HG03469 (cell line): ENCODE measurements around the gene CCDC73.
A peak's percentile ranks its signal among the peaks of the same experiment; 100 is the strongest.
"Not testable (repeated sequence)": the region's sequence is repeated elsewhere in the genome, so short reads cannot be mapped to it uniquely, and the experiment has no call there.

Source experiments
- ATAC-seq: cut with Tn5 transposase; IDR thresholded peaks from one replicate; pipeline ENCODE4 v1.9.1; 2021; ENCODE audit warnings: mild to moderate bottlenecking, moderate library complexity, moderate number of reproducible peaks; ENCODE audit not compliant: unreplicated experiment

The CCDC73 gene

DNA sequence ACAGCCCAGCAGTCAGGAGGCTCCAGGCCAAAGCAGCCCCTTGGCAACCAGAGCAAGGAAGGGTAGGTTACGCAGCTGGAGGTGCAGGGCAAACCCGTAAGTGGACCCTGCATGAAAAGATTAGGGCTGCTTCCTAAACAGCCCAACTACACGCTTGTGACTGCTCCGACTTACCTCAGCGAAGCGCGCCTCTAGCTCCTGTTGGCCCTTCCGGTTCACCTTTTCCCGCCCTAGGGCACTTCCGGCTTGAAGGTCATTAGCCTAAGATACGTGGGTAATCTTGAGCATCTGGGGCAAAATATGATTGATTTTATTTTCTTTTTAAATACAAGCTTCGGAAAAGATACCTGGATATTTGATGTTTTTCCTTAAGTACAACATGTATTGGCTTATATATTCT, at the start of gene CCDC73:
CCDC73 (minus strand) TSS at position 224 of the 400 bp plus-strand sequence. CDS start 34,419 bp downstream, outside the sequence.
- no peak for ATAC-seq

DNA sequence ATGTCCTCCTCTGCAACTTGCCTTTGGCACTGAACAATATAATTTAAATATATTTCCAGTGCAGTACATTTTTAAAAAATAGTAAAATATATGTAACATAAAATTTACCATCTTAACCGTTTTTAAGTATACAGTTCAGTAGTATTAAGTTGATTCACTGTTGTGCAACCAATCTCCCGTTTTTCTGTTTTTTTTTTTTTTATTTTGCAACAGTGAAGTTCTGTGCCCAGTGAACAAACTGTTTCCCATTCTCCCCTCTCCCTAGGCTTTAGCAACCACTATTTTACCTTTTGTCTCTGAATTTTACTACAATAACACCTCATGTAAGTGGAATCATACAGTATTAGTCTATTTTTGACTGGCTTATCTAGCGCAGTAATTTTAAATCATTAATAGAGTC, 49.1 kb upstream of the CCDC73 start:
- no peak for ATAC-seq

DNA sequence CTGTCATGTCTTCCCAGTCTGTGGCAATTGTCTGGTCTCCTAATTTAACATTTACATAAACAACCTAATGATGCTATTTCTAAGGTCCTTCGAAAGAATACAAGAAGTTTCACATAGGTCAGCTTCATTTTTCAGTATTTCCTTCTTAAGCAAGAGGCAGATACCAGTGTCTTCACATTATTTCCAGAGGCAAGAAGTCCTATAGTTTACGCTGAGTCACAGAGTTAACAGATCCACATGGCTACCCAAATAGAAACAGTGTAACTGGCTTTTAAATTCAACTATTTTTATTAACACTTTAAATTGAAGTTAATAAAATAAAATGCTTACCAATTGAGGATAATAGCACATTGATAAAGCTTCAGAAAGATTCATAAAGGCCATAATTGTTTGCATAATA, 46.1 kb upstream of the CCDC73 start:
- ATAC-seq, result no peak

DNA sequence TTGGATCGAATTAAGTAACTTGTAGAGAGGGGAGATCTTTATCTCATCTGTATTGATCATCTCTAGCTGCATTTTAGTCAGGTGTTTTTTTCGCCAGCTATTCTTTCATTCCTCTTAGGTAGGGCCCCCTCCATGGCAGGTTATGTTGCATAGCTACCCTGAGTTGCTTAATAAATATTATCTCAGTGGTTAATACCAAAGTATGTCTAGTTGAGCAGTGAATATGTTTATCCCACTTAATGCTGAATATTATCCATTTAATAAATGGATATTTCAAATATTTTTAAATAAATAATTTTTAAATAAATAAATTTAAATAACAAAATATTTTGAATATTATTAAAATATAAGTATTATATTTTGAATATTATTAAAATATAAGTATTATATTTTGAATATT, 44.8 kb upstream of the CCDC73 start:
- ATAC-seq, result no peak

DNA sequence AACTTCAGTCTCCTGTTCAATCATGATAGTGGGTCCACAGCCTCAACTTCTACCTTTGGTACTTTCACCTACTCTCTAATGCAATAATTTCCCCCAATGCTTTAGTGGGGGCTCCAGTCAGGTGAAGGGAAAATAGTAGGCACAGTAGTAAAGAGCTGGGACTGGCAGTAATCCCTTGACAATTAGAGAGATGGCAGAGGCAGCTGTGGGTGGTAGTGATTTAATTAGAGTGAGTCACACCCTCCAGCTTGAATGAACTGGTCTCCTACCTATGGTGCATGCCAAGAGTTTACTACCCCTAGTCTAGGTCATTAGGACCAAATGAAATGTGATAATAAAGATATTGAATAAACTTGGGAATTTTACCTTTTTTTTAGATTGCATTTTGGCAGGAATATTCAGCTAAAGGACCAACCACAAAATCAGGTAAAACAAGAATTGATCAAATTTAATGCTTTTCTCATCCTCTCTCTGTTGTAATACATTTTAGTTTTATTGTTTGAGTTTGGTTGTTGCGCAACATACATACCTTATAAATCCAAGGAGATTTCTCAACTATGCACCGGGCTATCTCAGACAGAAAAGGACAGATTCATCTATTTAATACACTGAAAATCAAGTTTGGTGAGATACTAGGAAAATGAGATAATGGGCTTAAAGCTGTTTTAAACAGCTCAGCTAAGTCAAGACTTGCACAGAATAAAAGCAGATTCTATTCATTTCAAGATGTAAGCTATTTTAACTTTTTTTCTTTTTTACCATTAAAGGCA, 44.2 kb upstream of the CCDC73 start:
- no peak for ATAC-seq

DNA sequence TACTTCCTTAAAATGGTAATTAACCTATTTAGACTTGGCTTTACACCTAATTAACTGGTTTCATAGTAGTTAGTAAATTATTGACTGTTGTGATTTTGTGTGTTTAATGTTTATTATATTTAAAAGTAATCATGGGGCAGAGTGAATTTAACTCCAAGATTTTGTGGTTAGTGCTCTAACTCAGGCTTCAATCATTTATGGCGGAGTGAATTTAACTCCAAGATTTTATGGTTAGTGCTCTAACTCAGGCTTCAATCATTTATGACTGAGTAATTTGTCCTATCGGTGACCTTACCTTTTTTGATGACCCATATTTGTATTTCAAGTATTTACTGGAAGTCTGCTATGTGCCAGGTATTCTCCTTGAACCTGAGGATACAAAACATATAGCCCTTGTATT, 42.5 kb upstream of the CCDC73 start:
- ATAC-seq, result no peak

DNA sequence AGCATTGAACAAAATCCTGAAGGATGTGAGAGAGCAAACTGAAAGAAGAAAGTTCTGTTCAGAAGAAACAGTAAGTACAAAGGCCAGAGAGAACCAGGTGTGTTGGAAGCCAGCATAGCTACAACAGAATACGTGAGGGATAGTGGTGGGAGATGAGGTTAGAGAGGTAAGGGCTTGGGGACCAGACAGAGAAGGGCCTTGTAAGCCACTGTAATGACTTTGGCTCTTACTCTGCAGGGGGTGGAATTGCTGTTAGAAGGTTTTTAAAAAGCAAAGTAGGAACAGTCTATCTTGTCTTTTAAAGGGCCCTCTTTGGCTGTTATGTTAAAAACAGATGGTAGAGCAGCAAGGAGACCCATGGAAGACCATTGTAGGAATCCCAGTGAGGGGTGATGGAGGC, 39.5 kb upstream of the CCDC73 start:
- no peak for ATAC-seq

DNA sequence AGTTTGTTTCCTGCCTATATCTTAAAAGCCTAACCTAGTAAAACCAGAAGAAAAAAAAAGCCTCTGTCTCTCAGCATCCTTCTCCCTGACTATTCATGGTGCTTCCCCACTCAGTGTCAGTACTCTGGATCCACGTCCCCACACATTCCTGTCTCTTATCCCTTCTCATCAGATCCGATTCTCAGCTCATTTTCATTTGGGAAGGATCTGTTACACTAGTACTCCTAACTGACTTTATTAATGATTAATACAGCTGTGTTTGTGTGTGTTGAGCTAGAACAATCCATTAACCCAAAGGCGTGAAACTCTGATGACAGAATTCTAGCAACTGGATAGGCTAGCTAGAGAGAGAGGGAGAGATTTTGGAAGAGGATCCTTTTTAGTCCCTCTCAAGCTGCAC, 36.8 kb upstream of the CCDC73 start:
- ATAC-seq, result no peak

DNA sequence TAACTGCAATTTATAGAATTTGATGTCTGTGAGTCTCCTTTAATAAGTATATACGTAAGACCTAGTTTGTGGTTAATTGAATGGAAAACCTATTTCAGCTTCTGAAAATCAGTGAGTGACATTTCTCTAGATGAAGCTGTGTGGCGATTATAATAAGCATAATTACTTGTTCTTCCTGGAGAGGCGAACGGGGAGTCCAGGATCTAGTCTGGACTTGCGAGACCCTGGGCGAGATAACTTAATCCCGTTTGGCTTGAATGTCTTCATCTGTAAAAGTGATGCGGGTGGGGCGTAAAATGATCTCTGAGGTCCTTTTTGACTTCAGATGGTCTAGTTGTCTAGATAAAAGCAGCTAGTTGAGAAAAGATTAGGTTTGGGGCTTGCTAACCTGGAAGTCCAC, 36.3 kb upstream of the CCDC73 start:
- ATAC-seq, result no peak

DNA sequence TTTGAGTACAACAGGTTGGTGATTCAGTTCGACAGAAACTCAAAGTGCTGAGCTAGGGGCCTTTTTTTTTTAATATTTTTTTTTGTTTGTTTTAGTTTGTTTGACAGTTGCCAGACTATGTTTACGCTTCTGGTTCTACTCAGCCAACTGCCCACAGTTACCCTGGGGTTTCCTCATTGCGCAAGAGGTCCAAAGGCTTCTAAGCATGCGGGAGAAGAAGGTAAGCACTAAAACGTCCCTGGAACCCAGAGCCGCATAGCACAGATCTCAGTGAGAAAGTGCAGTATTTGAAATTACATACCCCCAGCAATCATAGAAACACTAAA, 35.9 kb upstream of the CCDC73 start:
- peak; percentile 8 for ATAC-seq

DNA sequence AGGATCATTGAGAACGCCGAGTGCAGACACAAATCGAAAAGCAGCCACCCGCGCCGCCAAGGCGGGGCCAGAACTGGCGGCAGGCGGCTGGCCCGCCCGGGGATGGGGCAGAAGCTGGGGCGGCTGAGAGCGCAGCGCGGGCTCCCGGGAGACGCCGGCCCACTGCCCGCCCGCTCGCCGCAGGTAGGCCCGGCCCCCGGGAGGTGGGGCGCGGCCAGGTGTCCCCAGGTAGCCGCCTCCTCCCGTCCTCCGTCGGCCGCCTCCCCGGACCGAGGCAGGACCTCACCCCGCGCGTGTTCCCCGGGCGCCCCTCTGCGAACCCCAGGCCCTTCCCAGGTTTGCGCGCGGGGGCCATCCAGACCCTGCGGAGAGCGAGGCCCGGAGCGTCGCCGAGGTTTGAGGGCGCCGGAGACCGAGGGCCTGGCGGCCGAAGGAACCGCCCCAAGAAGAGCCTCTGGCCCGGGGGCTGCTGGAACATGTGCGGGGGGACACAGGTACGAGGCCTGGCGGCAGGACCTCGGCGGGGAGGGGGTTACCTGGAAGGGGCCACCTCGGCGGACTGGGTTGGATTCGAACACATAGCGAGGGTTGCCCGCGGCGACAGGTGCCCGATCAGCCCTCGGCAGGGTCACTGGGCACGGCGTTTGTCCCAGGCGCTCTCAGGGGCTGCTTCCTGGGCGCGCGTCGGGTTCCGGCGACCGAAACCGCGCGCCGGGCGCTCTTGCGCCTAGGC, 35.4 kb upstream of the CCDC73 start, which contains the start of gene PRRG4:
PRRG4 (plus strand) TSS at position 248 of the 733 bp plus-strand sequence. CDS start 603 bp downstream, outside the sequence.
- ATAC-seq, result peak; percentile 67

DNA sequence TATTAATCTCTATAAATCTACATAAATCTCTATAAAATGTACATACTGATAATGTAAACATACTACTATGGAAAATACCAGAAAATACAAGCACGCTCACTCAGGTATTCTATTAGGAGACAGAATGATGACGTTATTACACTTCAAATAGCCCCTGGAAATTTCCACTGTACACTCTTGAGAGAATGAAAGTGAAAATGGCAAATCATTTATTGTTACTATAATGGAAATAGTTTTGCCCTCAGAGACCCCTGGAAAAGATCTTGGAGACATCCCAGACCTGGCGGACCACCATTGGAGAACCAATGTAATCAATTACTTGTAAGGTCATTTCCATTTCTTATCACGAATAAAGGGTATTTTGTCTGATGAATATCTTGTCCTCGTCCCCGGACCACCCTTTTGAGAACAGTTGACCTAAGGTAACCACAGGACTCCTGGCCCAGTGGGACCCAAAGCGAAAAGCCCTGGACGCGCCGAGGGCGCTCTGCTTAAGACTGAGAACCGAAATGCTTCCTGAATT, 34.8 kb upstream of the CCDC73 start:
- ATAC-seq, result peak; percentile 28

DNA sequence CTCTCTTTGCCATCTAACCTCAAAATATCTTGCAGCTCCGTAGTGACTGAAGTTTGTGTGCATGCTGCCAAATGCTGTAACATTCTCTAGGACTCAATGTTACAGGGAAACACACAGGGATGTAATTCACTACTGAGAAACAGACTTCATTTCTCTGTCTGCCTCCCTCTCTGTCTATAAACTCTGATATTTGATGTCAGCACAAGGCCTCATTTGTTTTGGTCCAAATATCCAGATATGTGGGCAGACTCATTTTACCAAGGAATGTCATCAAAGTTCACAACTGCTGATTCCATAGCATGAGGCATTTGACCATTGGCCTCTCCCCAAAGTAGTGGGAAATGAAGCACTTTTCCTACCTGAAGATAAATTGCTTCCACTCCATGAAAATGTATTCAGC, 32.8 kb upstream of the CCDC73 start:
- no peak for ATAC-seq

DNA sequence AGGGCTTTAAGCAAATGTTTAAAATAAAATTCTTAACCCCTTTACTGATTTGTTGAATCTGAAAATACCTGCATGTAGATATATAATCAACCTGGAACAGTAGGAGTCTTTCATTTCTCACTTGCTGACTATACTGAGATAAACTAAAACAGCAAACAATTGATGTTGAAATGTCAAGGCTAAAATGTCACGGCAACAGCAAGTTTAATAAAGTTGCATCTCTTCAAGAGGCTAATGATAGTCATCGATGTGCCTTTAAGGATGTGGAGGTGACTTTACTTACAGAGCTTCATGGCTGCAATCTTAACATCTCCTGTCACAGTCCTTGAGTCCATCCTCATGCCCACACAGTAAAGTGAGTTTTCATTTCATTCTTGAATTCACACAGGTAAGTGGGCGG, 31.7 kb upstream of the CCDC73 start:
- ATAC-seq, result no peak

DNA sequence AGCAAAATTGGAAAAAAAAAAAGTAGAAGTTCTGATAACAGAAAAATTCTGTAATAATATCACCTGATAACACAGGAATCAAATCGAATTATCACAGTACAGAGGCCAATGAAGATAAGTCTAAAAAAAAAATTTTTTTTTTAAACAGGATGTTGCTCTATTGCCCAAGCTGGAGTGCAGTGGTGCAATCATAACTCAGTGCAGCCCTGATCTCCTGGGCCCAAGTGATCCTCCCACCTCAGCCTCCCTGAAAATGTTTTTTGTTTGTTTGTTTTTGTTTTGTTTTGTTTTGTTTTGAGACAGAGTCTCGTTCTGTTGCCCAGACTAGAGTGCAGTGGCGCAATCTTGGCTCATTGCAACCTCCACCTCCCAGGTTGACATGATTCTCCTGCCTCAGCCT, 29.2 kb upstream of the CCDC73 start:
- ATAC-seq, result not testable (repeated sequence)

DNA sequence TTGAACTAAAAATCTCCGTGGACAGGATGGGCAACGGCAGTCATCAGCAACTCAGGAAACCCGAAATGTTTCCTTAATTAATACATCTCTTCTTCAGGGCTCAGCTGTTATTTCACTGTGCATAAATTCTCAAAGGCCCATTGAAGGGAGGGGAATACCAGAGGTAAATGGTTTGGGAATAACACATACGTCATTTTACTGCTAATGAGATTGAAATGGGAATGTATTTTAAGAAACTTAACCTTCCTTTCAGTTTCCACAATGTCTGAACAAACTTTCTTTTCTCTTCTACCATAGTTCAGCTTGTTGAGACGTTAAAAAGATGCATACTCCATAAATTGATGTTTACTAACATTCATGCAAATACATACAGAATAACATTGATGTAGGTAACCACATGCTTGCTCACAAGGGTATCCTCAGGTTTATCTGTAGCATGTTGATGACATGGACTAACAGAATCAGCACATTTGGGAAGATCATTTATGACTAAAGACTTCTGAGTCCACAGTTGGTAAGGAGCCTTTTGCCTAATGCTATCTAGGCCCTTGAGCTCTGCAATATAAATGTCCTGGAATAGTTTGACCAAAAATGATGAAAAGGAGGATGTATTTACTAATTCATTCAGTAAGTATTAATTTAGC, 27.6 kb upstream of the CCDC73 start:
- no peak for ATAC-seq

DNA sequence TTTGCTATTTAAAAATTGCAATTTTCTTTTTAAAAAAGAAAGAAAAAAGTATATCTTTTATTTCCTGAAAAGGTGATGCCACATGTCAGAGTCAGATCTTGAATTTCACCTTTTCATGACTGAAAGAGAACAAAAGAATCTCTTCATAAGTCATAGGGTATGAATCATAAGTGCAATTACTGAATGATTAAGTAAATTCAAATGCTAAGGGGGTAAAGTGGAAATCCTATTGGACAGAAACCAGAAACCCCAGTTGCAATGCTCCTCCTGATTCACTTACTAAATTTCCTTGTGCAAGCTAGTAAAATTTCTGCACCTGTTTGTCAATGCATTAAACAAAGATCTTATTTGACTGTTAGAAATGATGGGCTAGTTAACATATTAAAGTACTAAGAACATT, 27.1 kb upstream of the CCDC73 start:
- ATAC-seq, result no peak

DNA sequence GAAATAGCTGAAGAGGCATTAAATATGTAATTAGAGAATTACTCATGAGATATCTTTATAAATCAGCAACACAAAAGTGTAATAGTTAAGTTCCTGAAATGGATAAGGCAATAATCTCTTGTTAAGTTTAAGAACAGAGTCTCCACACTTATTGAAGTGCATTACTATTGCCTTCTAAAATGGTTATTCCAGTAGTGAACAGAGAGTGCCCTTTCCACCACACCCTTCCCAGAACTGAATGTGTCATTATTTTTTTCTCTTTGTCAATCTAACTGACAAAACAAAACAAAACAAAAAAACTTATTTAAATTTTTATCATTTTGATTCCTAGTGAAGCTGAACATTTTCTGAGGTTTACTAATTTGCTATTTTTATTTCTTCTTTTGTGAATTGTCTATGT, 26.0 kb upstream of the CCDC73 start:
- ATAC-seq, result no peak

DNA sequence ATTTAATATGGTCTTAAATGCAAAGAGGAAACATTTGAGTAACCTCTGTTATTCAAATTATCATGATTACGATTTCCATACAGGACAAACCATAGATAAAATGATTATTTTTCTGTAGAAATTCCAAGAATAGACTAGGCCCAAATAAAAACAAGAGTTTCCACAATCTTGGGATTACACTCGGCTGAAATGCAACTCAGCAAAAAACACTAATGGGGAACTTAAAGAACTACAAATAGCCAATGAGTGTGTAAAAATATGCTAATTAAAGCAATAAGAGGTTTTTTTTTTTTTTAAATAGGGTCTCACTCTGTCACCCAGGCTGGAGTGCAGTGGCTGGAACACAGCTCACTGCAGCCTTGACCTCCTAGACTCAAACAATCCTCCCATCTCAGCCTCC, 24.7 kb upstream of the CCDC73 start:
- ATAC-seq, result no peak

DNA sequence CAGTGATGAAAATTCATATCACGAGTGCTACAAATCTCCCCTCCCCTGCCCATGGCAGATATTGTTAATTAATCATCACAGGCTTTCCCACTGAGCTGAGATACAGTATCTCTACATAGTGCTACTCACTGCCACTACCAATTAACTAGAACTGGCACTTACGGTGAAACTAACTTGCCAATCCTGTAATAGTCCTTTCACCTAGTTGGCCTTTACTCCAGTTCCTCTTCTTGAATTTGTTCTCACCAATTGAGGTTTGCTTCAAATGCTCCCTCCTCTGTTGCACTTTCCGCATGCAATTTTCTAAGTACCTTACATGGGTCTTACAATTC, 23.4 kb upstream of the CCDC73 start:
- no peak for ATAC-seq

DNA sequence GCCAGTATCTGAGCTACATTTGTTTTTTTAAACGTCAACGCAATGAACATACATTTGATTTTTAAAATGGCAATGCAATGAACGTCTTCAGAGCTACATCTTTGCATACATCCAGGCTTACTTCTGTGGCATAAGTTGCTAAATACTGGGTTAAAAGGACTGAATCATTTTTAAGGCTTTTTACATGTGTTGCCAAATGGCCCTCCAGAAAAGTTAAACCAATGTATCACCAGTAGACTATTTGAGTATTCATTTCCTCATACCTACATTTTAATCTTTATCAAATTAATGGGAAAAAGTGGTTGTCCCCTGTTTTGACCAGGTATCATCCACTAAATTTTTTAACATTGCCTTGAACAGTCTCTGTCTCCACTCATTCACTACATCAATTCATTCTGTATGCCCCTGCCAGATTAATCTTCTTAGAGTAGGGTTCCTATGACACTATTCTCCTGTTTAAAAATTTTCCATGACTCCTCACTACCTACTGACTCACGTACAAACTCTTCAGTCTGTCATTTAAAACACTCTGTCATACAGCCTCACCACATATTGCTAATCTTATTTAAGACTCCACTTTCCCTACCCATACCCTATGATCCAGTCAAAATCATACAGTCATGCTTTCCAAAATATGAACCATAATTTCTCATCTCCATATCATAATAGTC, 22.9 kb upstream of the CCDC73 start:
- no peak for ATAC-seq
